WTC11 (cell line): Measurements from ENCODE around the gene LRRC57. TPM values are rescaled to one million over a fixed set of nuclear protein-coding genes. Genes with fewer than 3 reads are reported as not detected.

Experiments
- ATAC-seq: fragments of 200-7000 bp; cut with Tn5 transposase; 2 replicates; pipeline ENCODE4 v1.10.0; 2021; ENCODE audit warnings: mild to moderate bottlenecking, moderate library complexity
- CTCF ChIA-PET: fragments of 300-600 bp; sonication (Branson Sonifier 250); formaldehyde crosslinking; loops from one replicate; lab custom pipeline; 2021; ENCODE audit warnings: antibody characterized with exemption; lab: Charles Lee
- POLR2A ChIA-PET: fragments of 350-600 bp; sonication (Branson Sonifier 250); formaldehyde crosslinking; loops from one replicate; lab custom pipeline; 2021; ENCODE audit warnings: antibody characterized with exemption; lab: Charles Lee
- DNase-seq: peaks from one replicate; pipeline ENCODE4 v3.0.0; 2021; ENCODE audit warnings: low spot score
- H3K27ac Mint-ChIP-seq: 2 replicates; pipeline ENCODE4 v1.8.0; 2021; ENCODE audit warnings: mixed read lengths
- H3K27me3 Mint-ChIP-seq: 2 replicates; pipeline ENCODE4 v1.8.0; 2021; ENCODE audit warnings: low read depth, mild to moderate bottlenecking, moderate library complexity, mixed read lengths
- H3K36me3 Mint-ChIP-seq: 2 replicates; pipeline ENCODE4 v1.8.0; 2021; ENCODE audit warnings: mixed read lengths
- H3K4me1 Mint-ChIP-seq: 2 replicates; pipeline ENCODE4 v1.8.0; 2022; ENCODE audit warnings: mixed read lengths
- H3K4me3 Mint-ChIP-seq: 2 replicates; pipeline ENCODE4 v1.8.0; 2021; ENCODE audit warnings: mild to moderate bottlenecking, moderate library complexity, mixed read lengths
- H3K9me3 Mint-ChIP-seq: 2 replicates; pipeline ENCODE4 v1.8.0; 2021; ENCODE audit warnings: mixed read lengths
- CBFB ChIP-seq: sonication (generic); formaldehyde crosslinking; IDR thresholded peaks from 2 replicates; pipeline ENCODE4 v1.8.1; 2022; ENCODE audit warnings: mild to moderate bottlenecking, low read depth, missing genetic modification reagents
- CREB1 ChIP-seq: sonication (generic); formaldehyde crosslinking; IDR thresholded peaks from 2 replicates; pipeline ENCODE4 v1.8.0; 2023; ENCODE audit warnings: mild to moderate bottlenecking, missing genetic modification reagents
- ELF4 ChIP-seq: sonication (generic); formaldehyde crosslinking; IDR thresholded peaks from 2 replicates; pipeline ENCODE4 v1.8.1; 2022; ENCODE audit warnings: low read depth, mild to moderate bottlenecking, moderate library complexity, missing genetic modification reagents
- ESRRA ChIP-seq: sonication (generic); formaldehyde crosslinking; IDR thresholded peaks from 2 replicates; pipeline ENCODE4 v1.8.1; 2022; ENCODE audit warnings: mild to moderate bottlenecking, missing genetic modification reagents, borderline replicate concordance
- ETV6 ChIP-seq: sonication (generic); formaldehyde crosslinking; IDR thresholded peaks from 2 replicates; pipeline ENCODE4 v1.8.1; 2022; ENCODE audit warnings: mild to moderate bottlenecking, missing genetic modification reagents
- FOXK1 ChIP-seq: sonication (generic); formaldehyde crosslinking; IDR thresholded peaks from 2 replicates; pipeline ENCODE4 v1.8.0; 2022; ENCODE audit warnings: mild to moderate bottlenecking, moderate library complexity, missing genetic modification reagents
- GABPB1 ChIP-seq: sonication (generic); formaldehyde crosslinking; IDR thresholded peaks from 2 replicates; pipeline ENCODE4 v1.8.1; 2023; ENCODE audit warnings: mild to moderate bottlenecking, missing genetic modification reagents
- GRHL2 ChIP-seq: fragments of 250-450 bp; sonication (Bioruptor Pico); IDR thresholded peaks from 2 replicates; pipeline ENCODE4 v1.8.0; 2022; ENCODE audit warnings: mild to moderate bottlenecking, moderate library complexity; ENCODE audit not compliant: insufficient replicate concordance, severe bottlenecking
- HMGA2 ChIP-seq: fragments of 250-450 bp; sonication (Bioruptor Pico); IDR thresholded peaks from 2 replicates; pipeline ENCODE4 v1.4.0; 2021; ENCODE audit warnings: mild to moderate bottlenecking, moderate library complexity
- KAT7 ChIP-seq: sonication (generic); formaldehyde crosslinking; IDR thresholded peaks from 2 replicates; pipeline ENCODE4 v1.8.1; 2023; ENCODE audit warnings: missing genetic modification reagents, mild to moderate bottlenecking, borderline replicate concordance
- NFATC4 ChIP-seq: fragments of 250-450 bp; sonication (Bioruptor Pico); IDR thresholded peaks from 2 replicates; pipeline ENCODE4 v1.9.0; 2021; ENCODE audit warnings: mild to moderate bottlenecking
- NR1H2 ChIP-seq: sonication (generic); formaldehyde crosslinking; IDR thresholded peaks from 2 replicates; pipeline ENCODE4 v1.9.0; 2021; ENCODE audit warnings: mild to moderate bottlenecking, moderate library complexity, missing genetic modification reagents
- PRDM15 ChIP-seq: sonication (generic); formaldehyde crosslinking; IDR thresholded peaks from 2 replicates; pipeline ENCODE4 v1.8.0; 2022; ENCODE audit warnings: missing genetic modification reagents
- ZBTB21 ChIP-seq: sonication (generic); formaldehyde crosslinking; IDR thresholded peaks from 2 replicates; pipeline ENCODE4 v1.8.1; 2023; ENCODE audit warnings: mild to moderate bottlenecking, missing genetic modification reagents, borderline replicate concordance
- ZNF396 ChIP-seq: fragments of 250-450 bp; sonication (Bioruptor Pico); IDR thresholded peaks from 2 replicates; pipeline ENCODE4 v1.8.0; 2021; ENCODE audit warnings: mild to moderate bottlenecking, moderate library complexity, borderline replicate concordance
- ZNF423 ChIP-seq: fragments of 250-450 bp; sonication (Bioruptor Pico); IDR thresholded peaks from 2 replicates; pipeline ENCODE4 v2.1.2; 2022; ENCODE audit warnings: mild to moderate bottlenecking, moderate library complexity
- total RNA-seq: library from RNA; stranded (reverse); gene quantifications from 3 replicates; pipeline ENCODE4 v1.2.3, GENCODE V29; 2021
- TF ChIP-seq, protein P1 (sequence below): sonication (generic); formaldehyde crosslinking; IDR thresholded peaks from 2 replicates; pipeline ENCODE4 v1.8.1; 2023; ENCODE audit warnings: mild to moderate bottlenecking, missing genetic modification reagents
- TF ChIP-seq, protein P2 (sequence below): sonication (generic); formaldehyde crosslinking; conservative IDR thresholded peaks from 2 replicates; pipeline ENCODE4 v1.8.1; 2023; ENCODE audit warnings: mild to moderate bottlenecking, low read depth, missing genetic modification reagents, moderate library complexity
- TF ChIP-seq, protein P3 (sequence below): sonication (generic); formaldehyde crosslinking; IDR thresholded peaks from 2 replicates; pipeline ENCODE4 v1.8.1; 2023; ENCODE audit warnings: mild to moderate bottlenecking, missing genetic modification reagents, moderate library complexity
- TF ChIP-seq, protein P4 (sequence below): fragments of 250-450 bp; sonication (Bioruptor Pico); conservative IDR thresholded peaks from 2 replicates; pipeline ENCODE4 v1.9.0; 2021; ENCODE audit warnings: mild to moderate bottlenecking
- TF ChIP-seq, protein P5 (sequence below): fragments of 250-450 bp; sonication (Bioruptor Pico); IDR thresholded peaks from 2 replicates; pipeline ENCODE4 v1.9.0; 2021; ENCODE audit warnings: moderate library complexity, mild to moderate bottlenecking, inconsistent platforms, borderline replicate concordance

LRRC57 gene
- total RNA-seq, 1 experiment from 2014 or later = 13.3 TPM

DNA sequence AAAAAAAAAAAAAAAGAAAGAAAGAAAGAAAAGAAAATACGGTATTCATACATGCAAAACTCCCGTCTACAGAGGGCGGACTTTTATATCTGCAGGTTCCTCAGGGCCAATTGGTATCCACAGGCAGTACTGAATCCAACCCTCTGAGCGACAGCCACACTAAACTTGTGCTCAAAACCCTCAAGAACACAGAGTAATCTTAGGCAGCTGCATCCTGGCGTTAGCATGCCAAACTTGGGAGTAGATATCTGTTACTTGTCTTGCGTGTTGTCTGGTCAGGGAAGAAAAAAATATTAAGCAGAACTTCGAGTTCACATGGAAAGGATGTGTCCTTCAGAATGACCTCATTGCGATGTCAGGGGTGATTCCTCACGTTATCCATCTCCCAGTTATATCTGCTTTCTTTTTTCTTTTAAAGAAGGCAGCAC lies 40.3 kb downstream of the LRRC57 start (continued):
- no peak for TF ChIP-seq PRDM15

DNA sequence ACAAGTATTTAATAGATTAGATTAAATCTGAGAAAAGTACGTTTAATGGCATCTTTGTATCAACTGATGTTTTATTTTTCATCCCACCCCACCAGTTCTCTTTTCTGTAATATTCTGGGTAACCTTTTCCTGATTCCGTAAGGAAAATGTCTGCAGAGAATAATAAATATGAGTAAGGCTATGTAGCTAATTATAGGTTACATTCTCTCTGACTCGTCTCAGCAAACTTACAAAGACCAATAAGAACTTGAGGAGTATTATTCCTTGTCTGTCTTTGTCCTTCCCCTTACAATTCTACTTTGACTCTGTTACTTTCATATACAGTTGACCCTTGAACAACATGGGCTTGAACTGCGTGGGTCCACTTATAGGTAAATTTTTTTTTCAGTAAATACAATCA lies 41.1 kb downstream of the LRRC57 start:
- ChIA-PET CTCF (no interaction called here), POLR2A (interaction anchor here (0.5 kb wide), 1 partner anchor 21 kb away, joined by 4 read pairs; no protein-coding TSS in a partner anchor)
- DNase-seq = no peak
- H3K4me1 Mint-ChIP-seq = peaks cover 8% of the 10 kb centered on the region; the same call in 1 of the 2 replicates
- H3K27ac Mint-ChIP-seq = no peak overlapping the region
- ATAC-seq = no peak
- 0 out of 2 replicates have a peak, but pooled peaks cover 3% of the 10 kb centered on the region for H3K36me3 Mint-ChIP-seq
- H3K9me3 Mint-ChIP-seq = no peaks in the 10 kb centered on the region
- no peaks in the 10 kb centered on the region for H3K27me3 Mint-ChIP-seq
- no peak overlapping the region for H3K4me3 Mint-ChIP-seq
- no peak for TF ChIP-seq NR1H2
- TF ChIP-seq, protein P1, sequence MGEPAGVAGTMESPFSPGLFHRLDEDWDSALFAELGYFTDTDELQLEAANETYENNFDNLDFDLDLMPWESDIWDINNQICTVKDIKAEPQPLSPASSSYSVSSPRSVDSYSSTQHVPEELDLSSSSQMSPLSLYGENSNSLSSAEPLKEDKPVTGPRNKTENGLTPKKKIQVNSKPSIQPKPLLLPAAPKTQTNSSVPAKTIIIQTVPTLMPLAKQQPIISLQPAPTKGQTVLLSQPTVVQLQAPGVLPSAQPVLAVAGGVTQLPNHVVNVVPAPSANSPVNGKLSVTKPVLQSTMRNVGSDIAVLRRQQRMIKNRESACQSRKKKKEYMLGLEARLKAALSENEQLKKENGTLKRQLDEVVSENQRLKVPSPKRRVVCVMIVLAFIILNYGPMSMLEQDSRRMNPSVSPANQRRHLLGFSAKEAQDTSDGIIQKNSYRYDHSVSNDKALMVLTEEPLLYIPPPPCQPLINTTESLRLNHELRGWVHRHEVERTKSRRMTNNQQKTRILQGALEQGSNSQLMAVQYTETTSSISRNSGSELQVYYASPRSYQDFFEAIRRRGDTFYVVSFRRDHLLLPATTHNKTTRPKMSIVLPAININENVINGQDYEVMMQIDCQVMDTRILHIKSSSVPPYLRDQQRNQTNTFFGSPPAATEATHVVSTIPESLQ (CRISPR knock-in tag) = no peak
- TF ChIP-seq CBFB (CRISPR knock-in tag) = no peak
- TF ChIP-seq NFATC4 (CRISPR knock-in tag) = no peak
- TF ChIP-seq HMGA2 = no peak
- TF ChIP-seq ZNF396 (CRISPR knock-in tag) = no peak
- TF ChIP-seq ELF4 (CRISPR knock-in tag) = no peak
- TF ChIP-seq, protein P2, sequence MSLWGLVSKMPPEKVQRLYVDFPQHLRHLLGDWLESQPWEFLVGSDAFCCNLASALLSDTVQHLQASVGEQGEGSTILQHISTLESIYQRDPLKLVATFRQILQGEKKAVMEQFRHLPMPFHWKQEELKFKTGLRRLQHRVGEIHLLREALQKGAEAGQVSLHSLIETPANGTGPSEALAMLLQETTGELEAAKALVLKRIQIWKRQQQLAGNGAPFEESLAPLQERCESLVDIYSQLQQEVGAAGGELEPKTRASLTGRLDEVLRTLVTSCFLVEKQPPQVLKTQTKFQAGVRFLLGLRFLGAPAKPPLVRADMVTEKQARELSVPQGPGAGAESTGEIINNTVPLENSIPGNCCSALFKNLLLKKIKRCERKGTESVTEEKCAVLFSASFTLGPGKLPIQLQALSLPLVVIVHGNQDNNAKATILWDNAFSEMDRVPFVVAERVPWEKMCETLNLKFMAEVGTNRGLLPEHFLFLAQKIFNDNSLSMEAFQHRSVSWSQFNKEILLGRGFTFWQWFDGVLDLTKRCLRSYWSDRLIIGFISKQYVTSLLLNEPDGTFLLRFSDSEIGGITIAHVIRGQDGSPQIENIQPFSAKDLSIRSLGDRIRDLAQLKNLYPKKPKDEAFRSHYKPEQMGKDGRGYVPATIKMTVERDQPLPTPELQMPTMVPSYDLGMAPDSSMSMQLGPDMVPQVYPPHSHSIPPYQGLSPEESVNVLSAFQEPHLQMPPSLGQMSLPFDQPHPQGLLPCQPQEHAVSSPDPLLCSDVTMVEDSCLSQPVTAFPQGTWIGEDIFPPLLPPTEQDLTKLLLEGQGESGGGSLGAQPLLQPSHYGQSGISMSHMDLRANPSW (CRISPR knock-in tag) = no peak
- TF ChIP-seq ZBTB21 (CRISPR knock-in tag) = no peak
- no peak for TF ChIP-seq CREB1
- TF ChIP-seq, protein P3, sequence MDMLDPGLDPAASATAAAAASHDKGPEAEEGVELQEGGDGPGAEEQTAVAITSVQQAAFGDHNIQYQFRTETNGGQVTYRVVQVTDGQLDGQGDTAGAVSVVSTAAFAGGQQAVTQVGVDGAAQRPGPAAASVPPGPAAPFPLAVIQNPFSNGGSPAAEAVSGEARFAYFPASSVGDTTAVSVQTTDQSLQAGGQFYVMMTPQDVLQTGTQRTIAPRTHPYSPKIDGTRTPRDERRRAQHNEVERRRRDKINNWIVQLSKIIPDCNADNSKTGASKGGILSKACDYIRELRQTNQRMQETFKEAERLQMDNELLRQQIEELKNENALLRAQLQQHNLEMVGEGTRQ = no peak
- TF ChIP-seq ETV6 (CRISPR knock-in tag) = no peak
- TF ChIP-seq, all 79 proteins: peak for 0

GRCh38 chr15:42504631-42505030 lies 44.0 kb downstream of the LRRC57 start:
- Mint-ChIP-seq H3K27me3 (no peaks in the 10 kb centered on the region), H3K36me3 (no peaks in the 10 kb centered on the region), H3K4me1 (peaks cover 21% of the 10 kb centered on the region), H3K4me3 (no peak overlapping the region), H3K9me3 (no peaks in the 10 kb centered on the region), H3K27ac (peak overlapping the region; percentile 89; the same call in 1 of the 2 replicates)
- DNase-seq (no peak), ATAC-seq (no peak)
- ChIA-PET CTCF (no interaction called here), POLR2A (interaction anchor here (0.7 to 1.4 kb wide), 2 partner anchors 9 to 132 kb away, joined by 3 to 4 read pairs; partner anchors contain the start of gene SNAP23)
- TF ChIP-seq ESRRA (CRISPR knock-in tag) (no peak), GRHL2 (CRISPR knock-in tag) (no peak), GABPB1 (CRISPR knock-in tag) (no peak), CREB1 (no peak), KAT7 (CRISPR knock-in tag) (no peak), FOXK1 (CRISPR knock-in tag) (no peak), ZNF423 (CRISPR knock-in tag) (no peak)
- TF ChIP-seq, protein P4, sequence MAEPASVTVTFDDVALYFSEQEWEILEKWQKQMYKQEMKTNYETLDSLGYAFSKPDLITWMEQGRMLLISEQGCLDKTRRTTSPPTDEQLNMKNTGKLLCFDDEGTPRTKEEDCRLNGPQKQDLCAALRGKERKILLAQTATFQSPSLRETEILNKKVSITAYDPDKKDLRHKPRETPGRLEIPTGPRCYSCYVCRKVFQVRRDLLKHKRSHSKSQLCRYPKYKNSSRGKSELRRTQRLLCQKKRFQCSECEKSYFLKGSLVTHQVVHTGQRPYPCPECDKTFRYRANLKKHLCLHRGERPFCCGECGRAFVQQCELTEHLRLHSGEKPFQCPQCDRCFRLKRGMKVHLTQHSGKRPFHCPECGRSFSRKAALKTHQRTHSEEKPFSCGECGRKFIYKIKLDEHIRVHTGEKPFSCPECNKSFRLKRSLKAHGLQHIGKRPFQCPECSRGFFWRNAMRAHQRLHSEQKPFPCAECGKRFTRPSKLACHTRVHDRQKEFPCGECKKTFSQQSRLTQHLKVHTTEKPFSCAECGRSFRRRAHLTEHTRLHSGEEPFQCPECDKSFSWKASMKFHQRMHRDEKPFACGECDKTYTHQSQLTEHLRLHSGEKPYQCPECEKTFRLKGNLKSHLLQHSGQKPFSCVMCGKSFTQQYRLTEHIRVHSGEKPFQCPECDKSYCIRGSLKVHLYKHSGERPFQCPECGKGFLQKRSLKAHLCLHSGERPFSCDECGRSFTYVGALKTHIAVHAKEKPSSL = no peak
- TF ChIP-seq, protein P3 = no peak
- TF ChIP-seq, protein P5, sequence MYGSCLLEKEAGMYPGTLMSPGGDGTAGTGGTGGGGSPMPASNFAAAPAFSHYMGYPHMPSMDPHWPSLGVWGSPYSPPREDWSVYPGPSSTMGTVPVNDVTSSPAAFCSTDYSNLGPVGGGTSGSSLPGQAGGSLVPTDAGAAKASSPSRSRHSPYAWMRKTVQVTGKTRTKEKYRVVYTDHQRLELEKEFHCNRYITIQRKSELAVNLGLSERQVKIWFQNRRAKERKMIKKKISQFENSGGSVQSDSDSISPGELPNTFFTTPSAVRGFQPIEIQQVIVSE (CRISPR knock-in tag) = no peak
